Subcutaneous abdominal adipose tissue (tissue), 5 donors: ENCODE measurements around the gene STK32B.

ENCODE experiments used
- H3K27ac ChIP-seq: one replicate; pipeline ENCODE4 v1.7.0; 2013; ENCODE audit warnings: low read depth, mild to moderate bottlenecking, inconsistent platforms, low read length, moderate library complexity
- H3K27me3 ChIP-seq, 5 donors: one replicate each; pipeline ENCODE4 v1.7.0; 2013; ENCODE audit warnings: low read length in 5 of 5, inconsistent platforms in 1 of 5; ENCODE audit not compliant: control insufficient read depth in 5 of 5, insufficient read depth in 4 of 5
- H3K36me3 ChIP-seq, 5 donors: one replicate each; pipeline ENCODE4 v1.7.0; 2013; ENCODE audit warnings: low read length in 5 of 5; ENCODE audit not compliant: control insufficient read depth in 5 of 5, insufficient read depth in 5 of 5
- H3K4me1 ChIP-seq, 5 donors: one replicate each; pipeline ENCODE4 v1.7.0; 2013; ENCODE audit warnings: low read length in 5 of 5, mild to moderate bottlenecking in 3 of 5, moderate library complexity in 1 of 5; ENCODE audit not compliant: control insufficient read depth in 5 of 5, insufficient read depth in 5 of 5
- H3K4me3 ChIP-seq, 5 donors: one replicate each; pipeline ENCODE4 v1.7.0; 2013; ENCODE audit warnings: low read length in 5 of 5, low read depth in 1 of 5
- H3K9ac ChIP-seq, 5 donors: one replicate each; pipeline ENCODE4 v1.7.0; 2013; ENCODE audit warnings: low read length in 5 of 5, mild to moderate bottlenecking in 4 of 5, moderate library complexity in 3 of 5
- H3K9me3 ChIP-seq, 5 donors: one replicate each; pipeline ENCODE4 v1.7.0; 2013; ENCODE audit warnings: low read length in 5 of 5; ENCODE audit not compliant: control insufficient read depth in 5 of 5
- donor health status: healthy.
- donor health status: healthy.
- donor health status: healthy.
- donor health status: healthy.
- donor health status: healthy.

The STK32B gene

DNA sequence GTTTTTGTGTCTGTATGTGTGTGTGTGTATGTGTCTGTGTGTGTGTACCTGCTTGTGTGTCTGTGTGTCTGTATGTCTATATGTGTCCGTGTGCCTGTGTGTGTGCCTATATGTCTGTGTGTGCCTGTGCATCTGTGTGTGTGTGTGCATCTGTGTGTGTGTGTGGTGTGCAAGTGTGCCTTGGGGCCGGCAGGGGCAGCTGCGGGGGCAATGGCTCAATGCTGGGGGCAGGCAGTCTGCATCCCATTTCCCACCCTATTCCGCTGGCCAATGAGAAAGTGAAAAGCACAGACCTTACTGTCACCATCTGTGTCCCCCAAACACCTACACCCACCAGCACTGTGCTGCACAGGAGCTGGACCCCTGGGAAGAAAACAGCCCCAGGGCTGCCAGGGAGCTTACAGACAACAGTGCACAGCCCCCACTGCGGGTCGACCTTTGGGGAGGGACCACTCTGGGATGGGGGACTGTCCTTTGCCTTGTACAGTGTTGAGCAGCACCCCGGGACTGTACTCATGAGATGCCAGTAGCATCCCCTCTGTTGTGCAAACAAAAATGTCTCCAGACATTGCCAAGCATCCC, 411.1 kb downstream of the STK32B start:
- H3K36me3 ChIP-seq: peaks cover 0 to 4% (median 0%) of the 10 kb centered on the region in 5 donors
- no peaks in the 10 kb centered on the region for H3K27me3 ChIP-seq
- H3K4me1 ChIP-seq: no peaks in the 10 kb centered on the region
- H3K4me3 ChIP-seq: no peak overlapping the region
- no peaks in the 10 kb centered on the region for H3K9me3 ChIP-seq
- H3K27ac ChIP-seq: no peak overlapping the region
- no peak overlapping the region for H3K9ac ChIP-seq

DNA sequence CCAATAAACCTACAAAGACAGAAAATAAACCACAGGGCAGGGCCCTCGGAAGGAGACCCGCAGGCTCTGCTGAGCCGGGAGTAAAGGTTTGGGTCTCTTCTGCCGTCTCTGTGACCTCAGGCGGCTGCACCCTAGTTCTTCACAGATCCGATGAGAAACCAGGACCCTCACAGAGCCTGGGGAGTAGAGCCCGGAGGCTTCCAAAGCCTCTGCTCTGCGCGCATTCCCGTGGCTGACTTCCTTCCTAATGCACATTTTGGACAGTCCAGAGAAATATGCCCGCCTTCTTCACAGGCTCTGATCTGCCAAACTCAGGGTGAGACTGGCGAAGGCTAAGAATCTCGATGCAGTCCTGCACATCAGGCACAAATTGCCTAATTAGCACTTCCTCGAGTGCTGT, 411.6 kb downstream of the STK32B start:
- Histone ChIP-seq H3K4me1 (no peaks in the 10 kb centered on the region), H3K27me3 (no peaks in the 10 kb centered on the region), H3K4me3 (no peak overlapping the region), H3K36me3 (peaks cover 0 to 4% (median 0%) of the 10 kb centered on the region in 5 donors), H3K9ac (no peak overlapping the region), H3K9me3 (no peaks in the 10 kb centered on the region), H3K27ac (no peak overlapping the region)

DNA sequence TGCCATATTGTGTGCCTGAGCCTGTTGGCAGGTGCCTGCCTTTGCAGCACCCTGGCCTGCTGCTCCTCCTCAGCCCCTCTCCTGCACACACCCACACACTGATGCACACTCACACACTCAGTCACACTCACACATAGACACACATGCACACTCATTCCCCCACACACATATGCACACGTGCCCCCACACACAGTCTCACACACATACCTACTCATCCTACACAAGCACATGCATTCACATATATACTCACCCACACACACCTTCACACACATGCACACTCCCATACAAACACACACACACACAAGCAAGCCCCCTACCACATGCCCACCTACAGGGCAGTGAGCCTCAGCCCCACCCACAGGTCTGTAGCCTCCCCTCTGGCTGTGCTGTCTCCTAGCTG, 412.1 kb downstream of the STK32B start:
- Histone ChIP-seq H3K27ac (no peak overlapping the region), H3K4me3 (no peak overlapping the region), H3K4me1 (no peaks in the 10 kb centered on the region), H3K36me3 (peaks cover 0 to 7% (median 0%) of the 10 kb centered on the region in 5 donors), H3K9me3 (no peaks in the 10 kb centered on the region), H3K9ac (no peak overlapping the region), H3K27me3 (no peaks in the 10 kb centered on the region)

DNA sequence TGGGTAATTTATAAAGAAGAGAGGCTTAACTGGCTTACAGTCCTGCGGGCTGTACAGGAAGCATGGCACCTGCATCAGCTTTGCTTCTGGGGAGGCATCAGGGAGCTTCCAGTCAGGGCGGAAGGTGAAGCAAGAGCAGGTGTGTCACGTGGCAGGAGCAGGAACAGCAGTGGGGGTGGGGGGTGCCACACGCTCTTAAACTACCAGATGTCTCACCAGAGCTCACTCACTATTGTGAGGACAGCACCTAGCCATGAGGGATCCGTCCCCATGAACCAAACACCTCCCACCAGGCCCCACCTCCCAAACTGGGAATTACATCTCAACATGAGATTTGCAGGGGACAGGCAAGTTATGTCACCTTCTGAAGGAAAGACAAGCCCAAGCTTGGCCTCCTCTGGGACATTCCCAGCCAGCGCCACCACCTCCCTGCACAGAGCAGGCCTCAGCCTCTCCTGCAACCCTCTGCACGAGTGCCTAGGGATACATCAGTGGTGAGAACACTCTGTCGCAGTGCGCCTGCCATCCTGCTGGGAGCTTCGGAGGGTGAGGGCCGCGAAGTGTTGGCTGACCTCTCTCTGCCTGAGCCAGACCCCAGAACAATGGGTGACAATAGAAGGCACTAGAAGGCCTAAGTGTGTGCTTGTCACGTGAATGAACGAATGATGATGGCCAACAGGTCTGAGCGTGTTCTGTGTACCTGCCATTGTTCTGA, 412.8 kb downstream of the STK32B start:
- no peaks in the 10 kb centered on the region for H3K9me3 ChIP-seq
- no peaks in the 10 kb centered on the region for H3K27me3 ChIP-seq
- no peak overlapping the region for H3K27ac ChIP-seq

DNA sequence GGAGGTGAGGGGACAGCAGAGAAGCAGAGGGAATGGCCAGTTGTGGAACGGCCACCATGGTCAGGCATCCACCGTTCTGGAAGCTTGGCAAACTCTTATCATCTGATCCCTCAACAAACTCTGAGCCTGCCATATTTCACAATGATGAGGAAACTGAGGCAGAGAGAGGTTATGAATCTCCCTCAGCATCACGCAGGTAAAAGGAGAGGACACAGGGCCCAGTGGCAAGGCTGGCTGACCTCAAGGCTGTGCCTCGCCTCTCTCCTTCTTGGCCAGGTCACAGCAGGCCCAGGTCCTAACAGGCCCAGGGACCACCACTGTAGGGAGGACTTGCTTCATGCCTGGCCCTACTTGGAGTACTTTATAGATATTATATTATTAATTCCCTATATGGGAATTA, 414.2 kb downstream of the STK32B start:
- Histone ChIP-seq H3K27me3 (no peaks in the 10 kb centered on the region), H3K9ac (no peak overlapping the region), H3K4me3 (no peak overlapping the region), H3K27ac (no peak overlapping the region), H3K36me3 (peaks cover 0 to 4% (median 0%) of the 10 kb centered on the region in 5 donors), H3K4me1 (no peaks in the 10 kb centered on the region), H3K9me3 (no peaks in the 10 kb centered on the region)

More for the DNA sequence above, 412.8 kb downstream of the STK32B start:
- Histone ChIP-seq H3K4me3 (no peak overlapping the region), H3K36me3 (peaks cover 0 to 4% (median 0%) of the 10 kb centered on the region in 5 donors), H3K4me1 (no peaks in the 10 kb centered on the region), H3K9ac (no peak overlapping the region)

DNA sequence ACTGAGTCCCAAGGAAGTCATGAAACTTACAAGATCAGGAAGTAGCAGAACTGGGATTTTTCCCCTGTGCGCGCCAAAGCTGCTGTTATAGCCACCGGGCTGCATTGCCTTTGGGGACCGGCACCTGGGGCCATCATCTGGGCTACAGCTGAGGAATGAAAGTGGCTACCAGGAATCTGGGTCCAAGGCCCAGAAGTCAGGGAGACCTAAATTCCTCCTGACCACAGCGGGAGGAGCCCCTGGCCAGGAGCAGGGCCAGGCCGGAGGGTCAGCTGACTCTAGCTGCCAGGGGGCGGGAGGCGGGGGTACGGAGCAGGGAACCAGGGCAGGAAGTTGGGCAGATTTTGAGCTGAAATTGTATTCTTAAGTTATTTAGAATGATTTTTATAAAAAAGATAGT, 414.7 kb downstream of the STK32B start:
- Histone ChIP-seq H3K9me3 (no peaks in the 10 kb centered on the region), H3K27ac (no peak overlapping the region), H3K4me3 (no peak overlapping the region), H3K36me3 (peaks cover 0 to 4% (median 0%) of the 10 kb centered on the region in 5 donors), H3K4me1 (no peaks in the 10 kb centered on the region), H3K9ac (no peak overlapping the region), H3K27me3 (no peaks in the 10 kb centered on the region)

DNA sequence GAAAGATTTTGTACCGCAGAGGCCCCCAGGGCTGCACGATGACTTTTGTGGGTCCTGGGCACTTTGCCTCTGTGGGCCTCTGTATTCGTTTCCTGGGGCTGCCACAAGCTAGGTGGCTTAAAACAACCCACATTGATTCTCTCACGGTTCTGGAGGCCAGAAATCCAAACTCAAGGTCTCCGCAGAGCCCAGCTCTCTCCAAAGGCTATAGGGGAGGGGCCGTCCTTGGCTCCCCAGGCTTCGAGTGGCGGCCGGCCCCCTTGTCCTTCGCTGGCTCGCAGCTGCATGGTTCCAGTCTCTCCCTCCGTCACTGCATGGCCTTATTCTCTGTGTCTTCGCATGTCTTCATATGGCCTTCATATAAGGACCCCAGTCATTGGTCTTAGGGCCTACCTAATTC, 415.8 kb downstream of the STK32B start:
- no peak overlapping the region for H3K4me3 ChIP-seq
- no peaks in the 10 kb centered on the region for H3K4me1 ChIP-seq
- no peaks in the 10 kb centered on the region for H3K9me3 ChIP-seq
- H3K9ac ChIP-seq: no peak overlapping the region
- peaks cover 0 to 4% (median 0%) of the 10 kb centered on the region in 5 donors for H3K36me3 ChIP-seq
- H3K27me3 ChIP-seq: no peaks in the 10 kb centered on the region
- no peak overlapping the region for H3K27ac ChIP-seq

DNA sequence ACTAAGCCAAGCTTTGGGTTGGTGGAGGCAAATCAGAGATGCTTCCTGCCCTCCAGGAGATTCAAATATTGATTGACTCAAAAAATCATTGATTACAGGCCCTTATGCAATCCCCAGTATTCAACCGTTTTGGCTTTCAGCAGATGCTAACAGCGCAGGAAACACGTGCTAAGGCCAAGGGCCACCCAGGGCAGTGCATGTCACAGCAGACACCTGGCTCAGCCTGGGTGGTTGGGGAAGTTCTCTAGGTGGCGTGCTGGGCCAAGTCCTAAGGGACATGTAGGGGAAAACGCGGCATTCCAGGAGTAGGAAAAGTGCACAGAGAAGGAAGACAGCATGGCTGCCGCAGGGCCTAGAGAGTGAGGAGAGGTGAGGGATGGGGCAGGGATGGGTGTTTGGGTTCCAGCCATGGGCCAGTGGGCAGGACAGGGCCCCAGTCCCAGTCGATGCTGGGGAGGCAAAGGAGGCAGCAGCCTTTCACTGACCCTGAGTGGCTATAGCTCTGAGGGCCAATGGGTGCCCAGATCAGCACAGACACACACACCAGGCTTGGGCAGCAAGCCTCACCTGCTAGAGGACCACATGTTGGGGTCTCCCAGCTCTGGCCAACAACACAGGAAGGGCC, 418.0 kb downstream of the STK32B start:
- Histone ChIP-seq H3K36me3 (peaks cover 0 to 4% (median 0%) of the 10 kb centered on the region in 5 donors), H3K27ac (no peak overlapping the region), H3K27me3 (no peaks in the 10 kb centered on the region)

DNA sequence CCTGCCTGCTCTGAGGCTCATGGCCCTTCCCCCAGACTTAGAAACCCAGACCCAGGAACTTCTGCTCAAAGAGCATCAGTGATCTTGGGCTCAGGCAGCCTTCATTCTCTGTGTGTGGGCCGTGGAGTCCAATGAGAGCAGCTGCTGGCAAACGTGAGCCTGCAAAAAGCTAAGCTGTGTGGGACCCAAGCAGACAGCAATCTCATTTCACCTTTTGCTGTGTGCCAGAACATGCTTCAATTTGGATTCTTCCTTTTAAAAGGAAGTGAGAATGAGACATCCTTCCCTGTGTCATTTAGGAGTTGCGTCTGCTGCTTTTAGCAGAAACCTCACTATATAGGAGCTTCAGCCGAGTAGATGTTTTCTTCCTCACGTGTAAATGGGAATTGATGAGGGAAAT, 418.6 kb downstream of the STK32B start:
- Histone ChIP-seq H3K9me3 (no peaks in the 10 kb centered on the region), H3K27ac (no peak overlapping the region), H3K27me3 (no peaks in the 10 kb centered on the region), H3K9ac (no peak overlapping the region), H3K4me3 (no peak overlapping the region), H3K36me3 (peaks cover 0 to 4% (median 0%) of the 10 kb centered on the region in 5 donors), H3K4me1 (no peaks in the 10 kb centered on the region)

More for the DNA sequence above, 418.0 kb downstream of the STK32B start:
- no peaks in the 10 kb centered on the region for H3K4me1 ChIP-seq
- H3K4me3 ChIP-seq: no peak overlapping the region
- no peak overlapping the region for H3K9ac ChIP-seq
- H3K9me3 ChIP-seq: no peaks in the 10 kb centered on the region
